ENCODE results near the gene DIP2B.
"Not testable (repeated sequence)": the region's sequence is repeated elsewhere in the genome, so short reads cannot be mapped to it uniquely, and the experiment has no call there.

The DIP2B gene

GRCh38 chr12:50676756-50677155 lies 172.0 kb downstream of the DIP2B start:
- DNase-seq (ENCODE audit: low spot score) (no peak), FAIRE-seq (no peak)

- no peak for FAIRE-seq
- no peak for DNase-seq (ENCODE audit: low spot score)
These were observed 173.1 kb downstream of the DIP2B start for GRCh38 chr12:50677858-50678257.

GRCh38 chr12:50678650-50679365 lies 174.0 kb downstream of the DIP2B start:
- no peak for FAIRE-seq
- no peak for DNase-seq (ENCODE audit: low spot score)

GRCh38 chr12:50679612-50680011 lies 174.8 kb downstream of the DIP2B start:
- FAIRE-seq, result no peak
- DNase-seq (ENCODE audit: low spot score), result no peak

- DNase-seq (ENCODE audit: low spot score); FAIRE-seq: not testable (repeated sequence)
These were observed 176.3 kb downstream of the DIP2B start for GRCh38 chr12:50681064-50681463.

- FAIRE-seq, result no peak
- no peak for DNase-seq (ENCODE audit: low spot score)
These were observed 180.9 kb downstream of the DIP2B start for GRCh38 chr12:50685641-50686040.

GRCh38 chr12:50686406-50686805 lies 181.6 kb downstream of the DIP2B start:
- DNase-seq (ENCODE audit: low spot score), result no peak
- no peak for FAIRE-seq

- DNase-seq (ENCODE audit: low spot score) (no peak), FAIRE-seq (no peak)
These were observed 182.2 kb downstream of the DIP2B start for GRCh38 chr12:50686976-50687375.

- no peak for DNase-seq (ENCODE audit: low spot score)
- no peak for FAIRE-seq
These were observed 184.7 kb downstream of the DIP2B start for GRCh38 chr12:50689437-50689836.

- DNase-seq (ENCODE audit: low spot score), result no peak
- FAIRE-seq, result no peak
These were observed 186.1 kb downstream of the DIP2B start for GRCh38 chr12:50690925-50691324.

- no peak for DNase-seq (ENCODE audit: low spot score)
- FAIRE-seq, result no peak
These were observed 191.2 kb downstream of the DIP2B start for GRCh38 chr12:50695961-50696360.

- FAIRE-seq (no peak), DNase-seq (ENCODE audit: low spot score) (no peak)
These were observed 192.1 kb downstream of the DIP2B start for GRCh38 chr12:50696931-50697330.

GRCh38 chr12:50699154-50699553 lies 194.4 kb downstream of the DIP2B start:
- FAIRE-seq (no peak), DNase-seq (ENCODE audit: low spot score) (no peak)

- FAIRE-seq (no peak), DNase-seq (ENCODE audit: low spot score) (no peak)
These were observed 195.2 kb downstream of the DIP2B start for GRCh38 chr12:50699940-50700339.

GRCh38 chr12:50706606-50707005 lies 201.8 kb downstream of the DIP2B start:
- DNase-seq (ENCODE audit: low spot score) (no peak), FAIRE-seq (no peak)

GRCh38 chr12:50707396-50707795 lies 202.6 kb downstream of the DIP2B start:
- no peak for DNase-seq (ENCODE audit: low spot score)
- FAIRE-seq, result no peak

GRCh38 chr12:50708631-50709030 lies 203.8 kb downstream of the DIP2B start:
- DNase-seq (ENCODE audit: low spot score) (no peak), FAIRE-seq (no peak)

GRCh38 chr12:50711121-50711520 lies 206.3 kb downstream of the DIP2B start:
- FAIRE-seq (no peak), DNase-seq (ENCODE audit: low spot score) (no peak)

GRCh38 chr12:50715174-50715573 lies 210.4 kb downstream of the DIP2B start:
- FAIRE-seq (no peak), DNase-seq (ENCODE audit: low spot score) (no peak)

- FAIRE-seq (no peak), DNase-seq (ENCODE audit: low spot score) (no peak)
These were observed 214.0 kb downstream of the DIP2B start for GRCh38 chr12:50718760-50719159.

- DNase-seq (ENCODE audit: low spot score) (no peak), FAIRE-seq (no peak)
These were observed 215.3 kb downstream of the DIP2B start for GRCh38 chr12:50720085-50720484.

- DNase-seq (ENCODE audit: low spot score) (no peak), FAIRE-seq (no peak)
These were observed 215.7 kb downstream of the DIP2B start for GRCh38 chr12:50720501-50720900.

GRCh38 chr12:50723865-50724264 lies 219.1 kb downstream of the DIP2B start:
- no peak for FAIRE-seq
- no peak for DNase-seq (ENCODE audit: low spot score)

All from RCC 7860 (cell line).